Stimulated activated CD4-positive, alpha-beta T cell treated with anti-CD3 and anti-CD28 coated beads, Interleukin-2, amount 100 ng/mL, for 4 hours (primary cell): Measurements from ENCODE around the gene HSD17B12.

ENCODE experiments used
- DNase-seq: peaks from one replicate; pipeline ENCODE4 v3.0.0-alpha.2; 2020; ENCODE audit warnings: low read depth

Gene HSD17B12

DNA sequence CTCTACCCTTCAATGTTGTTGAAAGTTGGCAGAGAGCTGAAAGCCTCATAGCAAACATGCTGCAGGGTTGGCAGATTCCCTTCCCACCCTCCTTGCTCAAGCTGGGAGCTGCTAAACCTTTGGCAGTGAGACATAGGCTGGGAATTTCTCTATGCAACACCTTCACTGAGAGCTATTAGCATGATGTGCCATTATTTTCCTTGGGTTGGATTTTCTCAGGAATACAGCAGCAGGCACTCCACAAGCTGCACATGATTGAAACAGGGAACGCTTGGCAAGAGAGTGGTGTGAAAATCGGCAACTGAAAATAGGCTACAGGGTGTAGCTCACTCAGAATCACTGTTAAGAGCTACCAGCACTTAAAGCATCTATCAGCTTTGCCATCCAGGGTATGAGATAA, 190.5 kb downstream of the HSD17B12 start:
- DNase-seq: no peak

GRCh38 chr11:43872995-43873394, 192.5 kb downstream of the HSD17B12 start:
- no peak for DNase-seq

DNA sequence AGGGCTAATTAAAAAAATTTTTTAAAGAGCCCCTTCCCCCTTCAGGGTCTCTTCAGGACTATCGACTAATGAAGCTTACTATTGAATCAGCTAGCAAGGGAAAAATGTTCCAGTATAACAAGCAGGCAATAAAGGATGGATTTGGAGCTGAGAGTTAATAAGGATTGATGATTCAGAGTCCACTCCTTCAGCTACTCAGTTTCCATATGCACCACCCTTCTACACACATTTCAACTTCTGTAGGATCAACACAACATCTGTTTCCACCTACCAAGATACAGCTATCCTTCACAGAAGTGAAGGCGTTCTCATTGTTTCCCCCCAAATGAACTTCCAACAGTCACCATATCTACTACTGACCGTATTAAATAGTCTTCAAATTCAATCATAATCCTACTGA, 193.5 kb downstream of the HSD17B12 start:
- no peak for DNase-seq

- no peak for DNase-seq
These were observed 194.2 kb downstream of the HSD17B12 start for GRCh38 chr11:43874738-43875137.

- DNase-seq: no peak
These were observed 199.5 kb downstream of the HSD17B12 start for GRCh38 chr11:43879789-43880639.

DNA sequence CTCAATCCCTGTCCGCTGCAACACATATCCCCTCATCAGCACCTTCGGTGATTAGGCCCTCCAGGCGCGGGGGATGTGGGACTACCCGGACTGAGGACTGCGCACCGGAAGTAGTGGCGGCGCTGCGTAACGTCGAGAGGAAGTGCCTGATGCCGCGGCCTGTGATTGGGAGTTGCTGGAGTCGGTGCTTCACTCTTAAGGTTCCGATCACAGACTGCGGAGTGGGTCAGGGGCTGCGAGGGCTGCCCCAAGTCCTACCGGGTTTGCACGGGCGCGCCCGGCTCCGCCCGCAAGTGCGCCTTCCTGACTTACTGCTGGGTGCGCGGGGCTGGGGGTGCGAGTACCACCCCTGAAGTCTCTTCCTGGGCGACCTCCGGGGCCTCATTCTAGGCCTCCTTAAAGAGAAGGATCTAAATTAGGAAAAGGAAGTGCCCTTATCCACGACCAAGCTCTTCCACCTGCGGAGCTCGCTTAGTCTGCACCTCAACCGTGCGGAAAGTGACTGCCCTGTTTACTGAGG, 200.2 kb downstream of the HSD17B12 start, which contains the start of gene ALKBH3:
TSS of gene ALKBH3 (plus strand) at position 192 of the 520 bp plus-strand sequence. CDS start 1,822 bp downstream, outside the sequence.
- DNase-seq: peak; percentile 85

GRCh38 chr11:43892851-43893250, 212.3 kb downstream of the HSD17B12 start:
- no peak for DNase-seq

- no peak for DNase-seq
These were observed 214.0 kb downstream of the HSD17B12 start for GRCh38 chr11:43894546-43894945.

DNA sequence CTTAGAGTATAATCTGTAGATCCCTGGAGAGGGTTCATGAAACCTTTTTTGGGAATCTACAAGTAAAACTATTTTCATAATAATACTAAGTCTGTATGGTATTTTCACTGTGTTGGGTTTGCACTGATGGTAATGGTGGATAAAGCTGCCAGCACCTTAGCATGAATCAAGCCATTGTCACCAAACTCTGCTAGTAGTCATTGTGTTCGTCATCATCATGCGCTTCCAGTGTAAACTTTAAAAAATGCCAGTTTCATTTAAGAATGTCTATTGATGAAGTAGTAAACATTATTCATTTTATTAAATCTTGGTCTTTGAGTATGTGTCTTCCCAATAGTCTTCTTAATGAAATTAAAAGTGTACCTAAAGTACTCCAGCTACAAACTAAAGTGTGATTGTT, 215.1 kb downstream of the HSD17B12 start:
- no peak for DNase-seq

DNA sequence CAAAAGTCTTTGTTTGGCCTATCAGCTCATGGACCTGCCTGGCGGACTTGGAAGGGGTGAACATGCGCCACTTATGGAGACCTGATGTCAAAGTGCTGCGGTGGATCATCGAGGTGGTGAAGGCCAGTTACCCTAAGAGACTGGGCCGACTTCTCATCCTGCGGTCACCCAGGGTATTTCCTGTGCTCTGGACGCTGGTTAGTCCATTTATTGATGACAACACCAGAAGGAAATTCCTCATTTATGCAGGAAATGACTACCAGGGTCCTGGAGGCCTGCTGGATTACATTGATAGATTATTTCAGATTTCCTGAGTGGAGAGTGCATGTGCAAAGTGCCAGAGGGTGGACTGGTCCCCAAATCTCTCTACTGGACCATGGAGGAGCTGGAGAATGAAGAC, 218.0 kb downstream of the HSD17B12 start:
- DNase-seq: no peak

DNA sequence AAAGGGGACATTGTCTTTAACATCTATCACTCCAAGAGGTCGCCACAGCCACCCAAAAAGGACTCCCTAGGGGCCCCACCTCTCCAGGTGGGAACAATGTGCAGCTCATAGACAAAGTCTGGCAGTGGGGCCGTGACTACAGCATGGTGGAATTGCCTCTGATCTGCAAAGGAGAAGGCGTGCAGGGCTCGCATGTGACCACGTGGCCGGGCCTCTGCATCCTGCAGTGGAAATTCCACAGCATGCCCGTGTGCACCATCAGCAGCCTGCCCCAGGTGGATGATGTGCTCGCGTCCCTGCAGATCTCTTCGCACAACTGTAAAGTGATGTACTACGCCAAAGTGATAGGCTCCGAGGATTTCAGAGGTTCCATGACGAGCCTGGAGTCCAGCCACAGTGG, 218.6 kb downstream of the HSD17B12 start:
- no peak for DNase-seq

DNA sequence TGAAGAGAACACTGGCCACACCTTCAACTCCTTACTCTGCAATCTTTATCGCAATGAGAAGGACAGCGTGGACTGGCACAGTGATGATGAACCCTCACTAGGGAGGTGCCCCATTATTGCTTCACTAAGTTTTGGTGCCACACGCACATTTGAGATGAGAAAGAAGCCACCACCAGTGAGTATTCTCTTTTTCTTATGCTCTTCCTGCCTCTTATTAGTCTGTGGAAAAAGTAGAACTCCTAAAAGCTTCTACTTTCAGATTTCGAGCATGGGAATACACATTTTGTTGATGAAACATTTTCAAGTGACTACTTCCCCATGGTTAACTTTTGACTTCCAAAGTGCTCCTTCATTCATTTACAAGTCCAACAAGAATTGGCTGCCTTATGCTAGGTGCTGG, 221.0 kb downstream of the HSD17B12 start:
- DNase-seq: no peak

- no peak for DNase-seq
These were observed 222.5 kb downstream of the HSD17B12 start for GRCh38 chr11:43903078-43903477.

GRCh38 chr11:43903969-43904368, 223.4 kb downstream of the HSD17B12 start:
- DNase-seq: no peak

GRCh38 chr11:43904742-43905535, 224.4 kb downstream of the HSD17B12 start:
- DNase-seq: no peak

- DNase-seq: no peak
These were observed 225.3 kb downstream of the HSD17B12 start for GRCh38 chr11:43905813-43906241.
